Endothelial cell (in vitro differentiated cells): ENCODE results near the gene GIMAP7. TPM values are rescaled to one million over a fixed set of nuclear protein-coding genes. Genes with fewer than 3 reads are reported as not detected.
"Not testable (repeated sequence)": the region's sequence is repeated elsewhere in the genome, so short reads cannot be mapped to it uniquely, and the experiment has no call there.

Experiments used
- DNase-seq: peaks from one replicate; pipeline ENCODE4 v3.0.0; 2021; ENCODE audit warnings: low spot score
- H3K27ac Mint-ChIP-seq: one replicate; pipeline ENCODE4 v1.8.0; 2021; ENCODE audit warnings: mixed read lengths, inconsistent platforms; ENCODE audit not compliant: unreplicated experiment
- H3K27me3 Mint-ChIP-seq: one replicate; pipeline ENCODE4 v1.8.0; 2021; ENCODE audit warnings: mild to moderate bottlenecking, moderate library complexity, mixed read lengths, inconsistent platforms; ENCODE audit not compliant: unreplicated experiment
- H3K36me3 Mint-ChIP-seq: one replicate; pipeline ENCODE4 v1.8.0; 2021; ENCODE audit warnings: mild to moderate bottlenecking, low read depth, mixed read lengths, inconsistent platforms; ENCODE audit not compliant: unreplicated experiment
- H3K4me1 Mint-ChIP-seq: one replicate; pipeline ENCODE4 v1.8.0; 2021; ENCODE audit warnings: mild to moderate bottlenecking, mixed read lengths, inconsistent platforms; ENCODE audit not compliant: unreplicated experiment
- H3K4me3 Mint-ChIP-seq: one replicate; pipeline ENCODE4 v1.8.0; 2021; ENCODE audit warnings: mild to moderate bottlenecking, mixed read lengths, inconsistent platforms; ENCODE audit not compliant: unreplicated experiment
- H3K9me3 Mint-ChIP-seq: one replicate; pipeline ENCODE4 v1.8.0; 2021; ENCODE audit warnings: mixed read lengths, inconsistent platforms; ENCODE audit not compliant: unreplicated experiment
- total RNA-seq: library from RNA; stranded (reverse); fragmentation: NEBNext Ultra II Directional; extraction: Animal tissue kit (Norgen Biotek cat#: 25700); gene quantifications from one replicate; pipeline ENCODE4 v1.2.1, GENCODE V29; 2021; ENCODE audit not compliant: unreplicated experiment
- TF ChIP-seq, protein P1 (sequence below): fragments of 200-600 bp; sonication (generic); IDR thresholded peaks from one replicate; pipeline ENCODE4 v1.5.0; 2021; ENCODE audit warnings: antibody characterized with exemption; ENCODE audit not compliant: unreplicated experiment

GIMAP7 gene
- total RNA-seq, 1 donor from 2014 or later, result 2.2 TPM

- Mint-ChIP-seq H3K27ac (no peak overlapping the region), H3K27me3 (no peaks in the 10 kb centered on the region), H3K36me3 (peaks cover 5% of the 10 kb centered on the region), H3K9me3 (no peaks in the 10 kb centered on the region), H3K4me1 (no peaks in the 10 kb centered on the region), H3K4me3 (no peak overlapping the region)
- TF ChIP-seq, protein P1, sequence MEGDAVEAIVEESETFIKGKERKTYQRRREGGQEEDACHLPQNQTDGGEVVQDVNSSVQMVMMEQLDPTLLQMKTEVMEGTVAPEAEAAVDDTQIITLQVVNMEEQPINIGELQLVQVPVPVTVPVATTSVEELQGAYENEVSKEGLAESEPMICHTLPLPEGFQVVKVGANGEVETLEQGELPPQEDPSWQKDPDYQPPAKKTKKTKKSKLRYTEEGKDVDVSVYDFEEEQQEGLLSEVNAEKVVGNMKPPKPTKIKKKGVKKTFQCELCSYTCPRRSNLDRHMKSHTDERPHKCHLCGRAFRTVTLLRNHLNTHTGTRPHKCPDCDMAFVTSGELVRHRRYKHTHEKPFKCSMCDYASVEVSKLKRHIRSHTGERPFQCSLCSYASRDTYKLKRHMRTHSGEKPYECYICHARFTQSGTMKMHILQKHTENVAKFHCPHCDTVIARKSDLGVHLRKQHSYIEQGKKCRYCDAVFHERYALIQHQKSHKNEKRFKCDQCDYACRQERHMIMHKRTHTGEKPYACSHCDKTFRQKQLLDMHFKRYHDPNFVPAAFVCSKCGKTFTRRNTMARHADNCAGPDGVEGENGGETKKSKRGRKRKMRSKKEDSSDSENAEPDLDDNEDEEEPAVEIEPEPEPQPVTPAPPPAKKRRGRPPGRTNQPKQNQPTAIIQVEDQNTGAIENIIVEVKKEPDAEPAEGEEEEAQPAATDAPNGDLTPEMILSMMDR, result no peak
- no peak for DNase-seq
These were observed 5.5 kb downstream of the GIMAP7 start for GRCh38 chr7:150520145-150520544.

DNA sequence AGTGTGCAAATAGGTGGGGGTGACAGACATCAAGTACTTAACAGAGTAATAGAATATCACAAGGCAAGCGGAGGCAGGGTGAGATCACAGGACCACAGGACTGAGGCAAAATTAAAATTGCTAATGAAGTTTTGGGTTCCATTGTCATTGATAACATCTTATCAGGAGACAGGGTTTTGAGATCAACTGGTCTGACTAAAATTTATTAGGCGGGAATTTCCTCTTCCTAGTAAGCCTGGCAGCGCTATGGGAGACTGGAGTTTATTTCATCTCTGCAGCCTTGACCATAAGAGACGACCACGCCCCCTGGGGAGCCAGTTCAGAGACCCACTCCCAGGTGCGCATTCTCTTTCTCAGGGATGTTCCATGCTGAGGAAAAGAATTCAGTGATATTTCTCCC lies 8.3 kb downstream of the GIMAP7 start:
- H3K27me3 Mint-ChIP-seq, H3K9me3 Mint-ChIP-seq, DNase-seq, H3K4me1 Mint-ChIP-seq, H3K27ac Mint-ChIP-seq, H3K36me3 Mint-ChIP-seq, H3K4me3 Mint-ChIP-seq: not testable (repeated sequence)

- no peak overlapping the region for H3K4me3 Mint-ChIP-seq
- no peak for DNase-seq
- peaks cover 8% of the 10 kb centered on the region for H3K36me3 Mint-ChIP-seq
- TF ChIP-seq, protein P1, result no peak
- H3K27me3 Mint-ChIP-seq, result no peaks in the 10 kb centered on the region
- H3K9me3 Mint-ChIP-seq, result peaks cover 5% of the 10 kb centered on the region
- H3K4me1 Mint-ChIP-seq, result no peaks in the 10 kb centered on the region
- no peak overlapping the region for H3K27ac Mint-ChIP-seq
These were observed 9.3 kb downstream of the GIMAP7 start for GRCh38 chr7:150524018-150524417.

- no peak overlapping the region for H3K27ac Mint-ChIP-seq
- H3K9me3 Mint-ChIP-seq, result peaks cover 20% of the 10 kb centered on the region
- TF ChIP-seq, protein P1, result no peak
- no peak overlapping the region for H3K4me3 Mint-ChIP-seq
- DNase-seq, result no peak
- peaks cover 4% of the 10 kb centered on the region for H3K27me3 Mint-ChIP-seq
- H3K4me1 Mint-ChIP-seq, result no peaks in the 10 kb centered on the region
- H3K36me3 Mint-ChIP-seq, result peaks cover 27% of the 10 kb centered on the region
These were observed 17.0 kb downstream of the GIMAP7 start for GRCh38 chr7:150531704-150532103.

DNA sequence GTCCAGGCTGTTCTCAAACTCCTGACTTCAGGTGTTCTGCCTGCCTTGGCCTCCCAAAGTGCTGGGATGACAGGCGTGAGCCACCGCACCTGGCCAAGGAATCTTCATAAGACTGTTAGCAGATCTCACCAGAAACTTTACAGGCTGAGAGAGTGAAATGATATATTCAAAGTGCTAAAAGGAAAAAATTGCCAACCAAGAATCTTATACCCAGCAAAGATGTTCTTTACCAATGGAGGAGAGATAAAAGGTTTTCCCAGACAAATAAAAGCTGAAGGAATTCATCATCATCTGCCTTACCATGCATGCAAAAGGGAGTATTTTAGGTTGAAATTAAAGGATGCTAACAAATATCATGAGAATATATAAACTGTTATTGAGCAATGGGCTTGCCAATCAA lies 23.6 kb downstream of the GIMAP7 start:
- Mint-ChIP-seq H3K27me3 (no peaks in the 10 kb centered on the region), H3K9me3 (peaks cover 17% of the 10 kb centered on the region), H3K4me1 (no peaks in the 10 kb centered on the region), H3K4me3 (no peak overlapping the region), H3K27ac (no peak overlapping the region), H3K36me3 (peaks cover 40% of the 10 kb centered on the region)
- TF ChIP-seq, protein P1, result no peak
- no peak for DNase-seq

- TF ChIP-seq, protein P1, result no peak
- no peak for DNase-seq
- no peaks in the 10 kb centered on the region for H3K9me3 Mint-ChIP-seq
- H3K27ac Mint-ChIP-seq, result no peak overlapping the region
- peaks cover 5% of the 10 kb centered on the region for H3K27me3 Mint-ChIP-seq
- H3K4me1 Mint-ChIP-seq, result no peaks in the 10 kb centered on the region
- H3K4me3 Mint-ChIP-seq, result no peak overlapping the region
- H3K36me3 Mint-ChIP-seq, result peaks cover 12% of the 10 kb centered on the region
These were observed 38.5 kb downstream of the GIMAP7 start for GRCh38 chr7:150553163-150553562.
